HG03139 (cell line): ENCODE results near the gene TUBGCP2.

Experiments used
- ATAC-seq: cut with Tn5 transposase; IDR thresholded peaks from one replicate; pipeline ENCODE4 v1.9.1; 2021; ENCODE audit not compliant: unreplicated experiment

TUBGCP2 gene

DNA sequence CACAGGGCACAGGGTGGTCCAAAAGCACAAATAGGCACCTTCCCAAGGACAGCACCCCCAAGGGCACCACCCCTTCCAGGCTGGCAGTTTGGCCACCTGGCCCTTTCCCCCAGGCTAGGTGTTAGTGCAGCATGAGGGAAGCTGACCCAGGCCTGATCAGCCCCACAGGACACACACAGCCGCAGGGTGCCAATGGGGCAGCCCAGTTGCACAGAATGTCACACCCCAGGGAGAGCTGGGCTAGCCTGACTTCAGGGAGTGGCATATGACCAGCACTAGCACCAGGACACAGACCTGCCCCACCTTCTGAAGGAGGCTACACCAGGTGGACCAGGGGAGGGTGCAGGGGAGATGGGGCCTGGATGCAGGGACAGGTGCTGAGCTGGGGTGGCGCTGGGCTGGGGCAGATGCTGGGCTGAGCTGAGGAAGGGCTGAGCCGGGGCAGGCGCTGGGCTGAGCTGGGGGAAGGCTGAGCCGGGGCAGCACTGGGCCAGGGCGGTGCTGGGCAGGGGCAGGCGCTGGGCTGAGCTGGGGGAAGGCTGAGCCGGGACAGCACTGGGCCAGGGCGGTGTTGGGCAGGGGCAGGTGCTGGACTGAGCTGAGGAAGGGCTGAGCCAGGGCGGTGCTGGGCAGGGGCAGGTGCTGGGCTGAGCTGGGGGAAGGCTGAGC lies 28.1 kb downstream of the TUBGCP2 start:
- no peak for ATAC-seq

DNA sequence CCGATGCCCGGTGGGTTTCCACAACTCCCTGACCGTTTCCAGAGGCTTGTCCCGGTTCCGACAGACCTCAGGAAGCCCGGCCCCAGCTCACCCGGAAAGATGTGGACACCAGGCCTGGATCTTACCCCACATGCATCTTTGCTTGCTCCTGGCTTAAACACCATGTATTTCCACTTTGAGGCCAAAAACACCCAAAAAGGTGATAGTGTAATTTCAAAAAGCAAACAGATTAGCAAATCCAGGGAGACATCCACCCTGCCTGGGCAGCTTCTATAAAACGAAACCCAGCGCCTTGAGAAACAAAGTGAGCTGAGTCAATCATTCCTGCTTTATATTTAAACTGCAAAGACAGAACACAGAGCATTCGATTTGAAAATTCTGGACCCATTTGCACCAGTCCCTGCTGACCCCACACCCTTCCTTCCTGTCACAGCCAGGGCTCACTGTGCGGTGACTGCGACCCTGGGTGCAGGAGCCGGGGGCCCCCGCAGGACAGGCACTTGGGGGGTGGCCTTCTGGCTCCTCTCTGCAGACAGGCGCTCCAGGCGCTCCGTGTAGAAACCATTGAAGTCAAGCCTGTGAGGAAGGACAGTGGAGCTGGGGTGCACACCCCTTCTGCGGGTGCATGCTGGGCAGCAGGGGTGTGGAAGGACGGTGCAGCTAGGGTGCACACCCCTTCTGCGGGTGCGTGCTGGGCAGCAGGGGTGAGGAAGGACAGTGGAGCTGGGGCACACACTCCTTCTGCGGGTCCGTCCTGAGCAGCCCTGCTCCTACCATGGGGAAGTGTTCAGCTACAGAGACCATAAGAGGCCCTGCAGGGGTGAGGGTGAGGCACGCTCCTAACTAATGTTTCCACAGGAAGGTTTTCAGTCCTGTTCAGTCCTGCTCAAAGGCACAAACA lies 29.1 kb downstream of the TUBGCP2 start:
- no peak for ATAC-seq

DNA sequence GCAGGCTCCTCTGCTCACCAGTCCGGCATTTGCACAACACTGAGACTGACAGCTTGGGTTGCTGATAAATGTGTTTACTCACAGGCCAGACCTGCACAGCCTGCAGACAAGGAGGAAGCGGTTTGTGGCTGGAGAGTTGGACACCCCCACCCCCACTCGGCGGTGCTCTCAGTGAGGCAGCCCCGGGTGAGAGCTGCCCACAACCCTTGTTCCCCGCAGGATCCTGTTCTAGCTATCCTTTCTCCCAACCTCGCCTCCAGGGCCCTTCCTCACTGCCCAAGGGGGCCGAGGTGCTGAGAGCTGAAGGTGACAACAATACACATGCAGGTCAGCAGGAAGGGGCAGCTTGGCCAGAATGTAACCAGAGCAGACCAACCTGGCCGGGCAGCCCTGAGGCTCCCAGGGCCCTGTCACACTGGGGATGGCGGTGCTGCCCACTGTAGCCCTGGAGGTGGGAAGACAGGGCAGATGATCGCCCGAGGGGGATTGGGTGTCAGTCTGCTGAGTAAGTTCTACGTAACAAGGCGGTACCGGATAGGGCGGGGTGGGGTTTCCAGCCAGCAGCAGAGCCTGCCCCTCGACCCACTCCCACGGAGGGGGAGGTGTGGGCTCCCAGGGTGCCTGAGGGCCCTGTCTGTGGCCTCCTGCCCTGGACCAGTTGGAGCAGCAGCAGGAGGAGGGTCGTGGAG lies 30.0 kb downstream of the TUBGCP2 start:
- ATAC-seq, result peak; percentile 45

GRCh38 chr10:133277993-133278576 lies 30.6 kb downstream of the TUBGCP2 start:
- ATAC-seq, result no peak

DNA sequence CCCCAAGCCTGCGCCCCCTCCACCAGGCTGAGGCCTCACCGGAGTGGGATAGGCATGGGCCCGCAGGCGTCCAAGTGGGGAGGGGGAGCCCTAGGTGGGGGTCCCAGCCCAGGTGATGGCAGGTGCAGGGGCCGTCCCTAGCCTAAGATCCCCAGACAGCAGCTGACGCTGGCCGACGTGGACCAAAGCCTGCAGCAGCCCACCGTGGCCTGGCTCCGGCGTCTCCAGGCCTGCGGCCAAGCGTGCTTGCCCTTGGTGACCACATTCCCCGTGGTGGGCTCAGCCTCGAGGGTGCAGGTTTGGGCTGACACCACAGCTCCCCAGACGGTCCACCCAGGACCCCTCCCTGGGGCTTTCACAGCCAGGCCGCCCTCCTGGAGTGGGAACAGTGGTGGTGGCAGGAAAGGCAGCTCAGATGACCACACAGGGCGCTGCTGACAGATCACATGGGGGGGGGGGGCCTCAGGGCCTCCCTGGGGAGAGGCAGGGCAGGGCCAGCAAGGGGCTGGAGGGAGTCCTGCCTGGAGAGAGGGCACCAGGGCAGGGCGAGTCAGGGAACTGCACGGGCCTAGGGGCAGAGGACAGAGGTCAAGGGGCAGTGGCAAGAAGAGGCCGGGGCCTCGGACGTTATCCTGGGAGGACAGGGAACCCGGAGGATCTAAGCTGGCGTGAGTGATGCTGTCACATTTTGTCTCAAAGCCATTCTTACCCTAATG lies 31.2 kb downstream of the TUBGCP2 start:
- ATAC-seq, result no peak

DNA sequence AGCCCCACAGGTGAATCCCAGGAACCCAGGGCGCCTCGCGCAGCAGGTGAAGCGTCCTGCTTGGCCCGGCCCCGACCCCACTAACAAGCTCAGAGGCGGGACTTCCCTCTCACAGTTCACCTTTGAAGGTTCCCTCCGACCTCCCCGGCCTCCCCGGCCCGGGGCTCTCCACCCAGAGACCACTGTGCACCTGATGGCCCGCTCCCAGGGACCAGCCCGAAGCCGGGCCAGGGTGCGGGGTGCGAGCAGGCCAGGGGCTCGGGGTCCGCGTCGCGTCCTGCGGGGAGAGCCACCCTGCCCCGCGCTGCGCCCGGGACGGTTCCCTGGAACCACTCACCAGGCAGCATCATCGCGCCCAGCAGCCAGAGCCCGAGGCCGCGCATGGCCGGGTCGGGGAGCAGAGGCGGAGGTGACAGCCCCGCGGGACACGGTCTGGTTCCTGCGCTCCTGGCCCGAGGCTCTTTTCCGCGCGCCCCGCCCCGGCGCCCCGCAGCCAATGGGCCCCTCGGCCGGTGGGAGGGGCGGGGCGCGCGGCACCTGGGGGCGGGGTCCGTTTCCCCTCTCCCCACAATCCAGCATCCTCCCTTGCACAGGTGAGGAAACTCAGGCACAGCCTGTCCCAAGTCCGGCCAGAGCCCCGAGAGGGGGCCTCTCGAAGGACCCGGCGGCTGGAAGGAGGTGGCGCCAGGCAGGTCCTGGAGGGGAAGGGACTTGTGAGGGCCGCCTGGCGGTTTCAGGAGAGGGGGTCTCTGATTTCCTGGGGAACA lies 32.1 kb downstream of the TUBGCP2 start, which contains the start of gene ADAM8:
Gene ADAM8, minus strand, starts transcription at position 434 of the 767 bp plus-strand sequence. Its CDS starts 51 bp downstream, at position 383.
- peak; percentile 37 for ATAC-seq

DNA sequence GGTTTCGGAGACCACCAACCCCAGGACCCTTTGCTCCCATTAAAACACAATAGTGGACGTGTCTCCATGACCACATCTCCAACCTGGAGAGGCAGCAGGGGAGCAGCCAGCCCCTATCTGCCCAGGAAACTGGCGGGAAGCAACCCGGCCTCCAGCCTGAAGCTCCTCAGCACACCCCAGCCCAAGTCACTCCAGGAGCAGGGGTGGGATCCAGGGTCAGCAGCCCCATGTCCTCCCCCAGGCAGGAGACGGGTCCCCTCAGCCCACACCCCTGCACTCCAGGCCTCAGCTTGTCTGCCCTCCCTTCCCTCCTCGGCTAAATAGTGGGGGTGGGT lies 32.6 kb downstream of the TUBGCP2 start:
- no peak for ATAC-seq

- ATAC-seq, result peak; percentile 31
These were observed 33.0 kb downstream of the TUBGCP2 start for GRCh38 chr10:133275684-133276092.

- peak; percentile 38 for ATAC-seq
These were observed 33.7 kb downstream of the TUBGCP2 start for GRCh38 chr10:133274751-133275683.

DNA sequence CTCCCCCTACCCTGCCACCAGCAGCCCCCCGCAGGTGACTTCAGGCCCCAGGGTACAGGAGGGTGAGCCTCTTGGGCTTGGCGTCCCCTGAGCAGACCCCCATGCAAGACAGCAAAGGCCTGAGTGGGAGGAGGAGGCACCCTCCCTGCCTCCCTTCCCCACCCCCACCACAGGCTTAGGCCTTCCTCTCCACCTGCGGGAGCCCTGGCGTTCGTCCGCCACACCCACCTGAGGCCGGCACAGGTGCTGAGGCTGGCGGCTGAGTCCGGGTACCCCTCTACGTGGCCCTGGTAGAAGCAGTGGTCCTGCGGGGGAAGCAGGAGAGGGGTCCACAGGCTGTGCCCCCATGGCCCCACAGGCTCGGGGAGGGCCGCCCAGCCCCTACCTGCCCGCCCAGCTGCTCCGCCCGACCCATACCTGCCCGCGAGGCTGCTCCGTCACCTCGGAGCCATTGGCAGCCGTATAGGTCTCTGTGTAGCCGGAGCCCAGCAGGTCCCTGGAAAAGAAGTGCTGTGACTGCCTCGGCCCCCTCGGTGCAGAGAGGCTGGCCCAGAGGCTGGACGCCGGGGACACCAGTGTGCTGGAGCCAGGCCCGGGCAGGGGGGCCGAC lies 35.0 kb downstream of the TUBGCP2 start:
- ATAC-seq, result no peak

GRCh38 chr10:133272964-133273420 lies 35.7 kb downstream of the TUBGCP2 start:
- no peak for ATAC-seq

DNA sequence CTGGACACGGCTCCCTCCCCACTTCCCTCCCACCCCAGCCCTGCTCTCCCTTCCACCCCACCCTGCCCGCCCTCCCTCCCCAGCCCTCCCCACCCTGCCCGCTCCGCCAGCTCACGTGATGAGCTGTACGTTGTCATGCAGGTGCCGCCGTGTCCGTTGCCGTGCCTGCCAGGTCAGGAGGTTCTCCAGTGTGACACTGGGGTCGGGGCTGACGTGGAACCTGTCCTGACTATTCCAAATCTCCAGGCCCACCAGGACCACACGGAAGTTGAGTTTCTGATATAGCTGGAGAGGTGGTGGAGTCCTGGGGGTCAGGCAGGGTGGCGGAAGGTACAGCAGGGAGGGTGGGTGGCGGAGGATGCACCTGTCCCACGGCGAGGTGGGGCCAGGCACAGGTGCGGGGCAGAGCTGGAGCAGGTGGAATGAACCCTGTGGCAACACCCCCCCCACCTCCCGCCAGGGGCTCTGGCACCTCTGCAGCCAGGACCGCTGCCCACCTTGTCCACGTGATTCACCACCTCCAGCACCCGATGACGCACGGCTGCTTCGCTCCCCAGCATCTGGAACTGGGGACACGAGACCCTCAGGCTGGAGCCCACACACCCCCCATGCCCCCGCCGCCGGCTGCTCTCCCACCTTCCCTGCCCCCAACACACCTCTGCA lies 36.2 kb downstream of the TUBGCP2 start:
- no peak for ATAC-seq

DNA sequence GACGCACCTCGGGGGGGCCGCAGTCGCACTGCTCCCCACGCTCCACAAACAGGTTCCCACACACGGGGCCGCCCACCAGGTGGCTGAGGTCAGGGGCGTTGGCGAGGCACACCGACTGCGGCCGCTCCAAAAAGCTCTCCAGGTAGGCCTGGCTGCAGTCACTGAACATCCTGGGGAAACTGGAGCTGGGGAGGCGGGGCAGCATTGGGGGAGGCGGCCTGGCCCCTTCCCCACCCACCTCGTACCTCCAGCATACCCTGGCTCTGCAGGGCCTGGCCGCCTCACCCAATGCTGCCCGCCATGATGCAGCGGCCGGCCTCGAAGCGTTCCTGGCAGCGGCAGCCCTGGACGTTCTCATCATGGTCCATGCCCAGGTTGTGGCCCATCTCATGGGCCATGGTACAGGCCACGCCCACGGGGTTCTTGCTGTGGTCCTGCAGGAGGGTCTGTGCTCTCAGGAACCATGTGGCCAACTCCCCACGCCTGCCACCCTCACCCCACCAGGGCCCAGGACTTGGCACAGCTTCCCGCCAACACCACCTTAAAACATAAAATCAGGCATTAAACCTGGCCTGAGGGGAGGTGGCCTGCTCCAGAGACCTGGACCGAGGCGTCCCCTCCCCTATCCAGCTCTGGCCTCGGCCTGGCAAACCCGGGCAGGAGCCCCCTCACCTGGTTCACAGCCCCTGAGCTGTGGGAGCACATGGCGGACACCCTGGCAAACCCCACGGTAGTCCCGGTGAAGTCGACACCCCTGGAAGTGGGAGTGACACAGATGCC lies 37.0 kb downstream of the TUBGCP2 start:
- ATAC-seq, result no peak

DNA sequence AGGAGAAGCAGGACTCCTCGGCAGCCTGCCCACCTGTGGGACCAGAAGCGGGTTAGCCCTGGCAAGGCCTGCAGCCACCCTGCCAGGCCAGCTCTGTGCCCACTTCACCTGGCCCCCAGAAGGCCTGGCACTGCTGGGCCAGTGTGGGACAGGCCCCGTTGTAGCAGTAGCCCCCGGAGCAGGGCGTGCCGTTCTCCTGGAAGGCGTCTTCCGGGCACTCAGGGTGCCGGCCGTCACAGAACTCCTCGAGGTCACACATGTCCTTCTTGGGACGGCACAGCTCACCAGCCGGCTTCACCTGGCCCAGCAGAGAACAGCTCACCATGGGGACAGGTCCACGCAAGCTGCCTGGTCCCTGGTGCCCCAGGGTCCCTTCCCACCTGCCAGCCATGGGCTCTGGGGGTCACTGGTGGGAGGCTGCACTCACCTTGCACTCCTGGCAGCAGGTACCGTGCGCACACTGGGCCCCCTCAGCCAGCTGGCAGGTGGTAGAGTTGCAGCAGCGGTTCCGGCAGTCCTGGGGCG lies 37.8 kb downstream of the TUBGCP2 start:
- ATAC-seq, result no peak

GRCh38 chr10:133270204-133270603 lies 38.5 kb downstream of the TUBGCP2 start:
- no peak for ATAC-seq

DNA sequence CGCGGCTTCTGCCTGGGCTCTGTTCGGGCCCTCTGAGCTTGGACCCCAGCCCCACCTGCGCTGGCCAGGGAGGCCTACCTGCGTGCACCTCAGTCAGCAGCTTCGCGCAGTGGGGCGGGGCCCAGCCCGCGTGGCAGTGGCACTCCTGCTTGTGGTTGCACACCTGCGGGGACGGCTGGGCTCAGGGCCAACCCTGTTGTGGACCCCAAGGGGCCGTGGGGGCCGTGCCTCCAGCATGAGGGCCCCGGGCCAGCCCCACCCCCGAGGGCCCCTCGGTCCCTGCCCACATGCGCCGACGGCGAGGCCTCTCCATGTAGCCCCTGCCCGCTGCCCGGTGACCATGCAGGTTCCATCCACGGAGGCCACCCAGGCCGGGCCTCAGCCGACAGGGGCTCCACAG lies 39.3 kb downstream of the TUBGCP2 start:
- ATAC-seq, result no peak

GRCh38 chr10:133268532-133268931 lies 40.1 kb downstream of the TUBGCP2 start:
- ATAC-seq, result no peak
